Midbrain (tissue), 1 donor: ENCODE data around the gene ETS2.
"Not testable (repeated sequence)": the region's sequence is repeated elsewhere in the genome, so short reads cannot be mapped to it uniquely, and the experiment has no call there.

ENCODE experiments used
- DNase-seq: peaks from one replicate; lab custom pipeline; 2025; lab: John Stamatoyannopoulos, UW

The ETS2 gene

DNA sequence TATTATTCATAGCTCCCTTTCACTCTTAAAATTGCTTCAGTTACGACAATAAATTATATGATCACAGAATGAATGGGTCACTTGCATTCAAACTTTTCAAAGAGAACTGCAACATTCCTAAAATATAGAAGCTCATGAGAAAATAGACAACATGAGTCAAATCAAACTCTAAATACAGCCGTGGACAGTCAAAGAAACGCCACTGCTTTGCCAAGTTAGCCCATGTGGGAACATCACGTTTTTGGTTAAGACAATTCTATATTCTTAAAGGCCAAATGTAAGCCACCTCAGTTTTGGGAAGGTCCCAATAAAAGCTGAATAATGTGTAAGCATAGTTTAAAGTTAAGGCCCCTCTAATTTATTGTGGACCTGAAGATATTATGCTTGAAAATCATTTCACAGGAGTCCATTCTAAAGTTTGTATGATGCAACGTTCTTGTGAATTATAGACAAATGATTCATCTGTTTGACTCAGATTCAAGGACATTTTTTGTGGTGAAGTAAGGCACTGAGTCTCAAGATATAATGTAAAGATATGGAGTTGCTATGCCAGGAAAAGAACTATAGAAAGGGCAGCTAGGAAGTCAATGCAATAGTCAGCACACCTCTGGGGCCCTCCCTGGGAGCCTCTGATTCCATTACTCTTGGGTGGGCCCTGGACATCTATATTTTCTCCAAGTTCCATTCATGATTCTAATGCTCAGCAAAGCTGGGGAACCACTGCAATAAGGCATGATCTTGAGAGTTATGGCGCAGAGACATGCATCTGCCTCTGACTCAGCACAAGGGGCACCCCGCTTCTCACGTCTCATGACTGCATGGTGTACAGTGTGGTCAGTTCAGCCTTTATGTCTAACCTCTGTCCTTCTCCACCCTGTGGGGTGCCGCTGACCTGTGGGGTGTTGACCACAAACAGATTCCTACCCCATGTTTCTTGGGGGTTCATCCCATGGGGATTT is 33.9 kb downstream of the ETS2 start:
- no peak for DNase-seq

DNA sequence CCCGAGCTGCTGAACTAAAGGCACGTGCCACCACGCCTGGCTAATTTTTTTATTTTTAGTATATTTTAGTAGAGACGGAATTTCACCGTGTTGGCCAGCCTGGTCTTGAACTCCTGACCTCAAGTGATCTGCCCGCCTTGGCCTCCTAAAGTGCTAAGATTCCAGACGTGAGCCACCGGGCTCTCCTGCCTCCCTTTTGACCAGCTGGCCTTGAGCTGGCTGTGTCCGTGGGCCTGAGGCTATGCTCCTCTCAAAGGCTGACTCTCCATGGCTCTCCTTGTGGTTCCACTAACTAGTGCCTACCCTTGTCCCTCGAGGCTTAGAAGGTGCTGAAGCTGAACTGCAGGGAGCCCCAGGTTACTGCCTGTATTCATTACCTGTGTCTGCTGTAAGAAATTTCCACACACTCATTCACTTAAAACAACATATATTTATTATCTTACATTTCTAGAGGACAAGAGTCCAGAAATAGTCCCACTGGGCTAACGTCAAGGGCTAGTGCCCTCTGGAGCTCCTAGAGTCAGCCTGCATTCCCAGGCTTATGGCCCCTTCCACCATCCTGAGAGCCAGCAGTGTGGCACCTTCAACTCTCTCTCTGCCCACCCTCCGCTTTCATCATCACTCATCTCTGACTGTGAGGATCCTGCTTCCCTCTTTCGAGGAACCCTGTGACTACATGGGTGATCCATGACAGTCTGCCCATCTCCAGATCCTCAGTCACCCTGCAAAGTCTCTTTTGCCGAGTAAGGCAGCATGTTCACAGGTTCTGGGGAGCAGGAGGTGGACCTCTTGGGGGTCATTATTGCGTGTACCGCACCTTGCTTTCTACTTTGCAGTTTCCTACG is 34.9 kb downstream of the ETS2 start:
- no peak for DNase-seq

DNA sequence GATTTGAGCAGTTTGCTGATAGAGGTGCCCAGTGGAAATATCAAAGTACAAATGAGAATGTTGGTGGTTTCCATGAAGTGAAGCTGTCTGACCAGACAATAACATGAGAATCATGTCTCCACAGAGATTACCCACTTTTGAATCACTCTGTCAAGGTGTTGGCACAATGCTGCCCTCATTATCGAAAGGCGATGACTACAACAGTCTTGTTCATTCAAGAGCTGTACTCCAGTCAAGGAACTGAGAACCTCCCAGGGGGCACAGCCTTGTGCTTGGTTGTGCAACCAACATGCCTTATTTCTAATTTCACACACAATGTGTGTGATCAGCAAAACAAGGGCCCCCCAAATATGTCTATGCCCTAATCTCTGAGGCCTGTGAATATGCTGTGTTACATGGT is 35.7 kb downstream of the ETS2 start:
- no peak for DNase-seq

DNA sequence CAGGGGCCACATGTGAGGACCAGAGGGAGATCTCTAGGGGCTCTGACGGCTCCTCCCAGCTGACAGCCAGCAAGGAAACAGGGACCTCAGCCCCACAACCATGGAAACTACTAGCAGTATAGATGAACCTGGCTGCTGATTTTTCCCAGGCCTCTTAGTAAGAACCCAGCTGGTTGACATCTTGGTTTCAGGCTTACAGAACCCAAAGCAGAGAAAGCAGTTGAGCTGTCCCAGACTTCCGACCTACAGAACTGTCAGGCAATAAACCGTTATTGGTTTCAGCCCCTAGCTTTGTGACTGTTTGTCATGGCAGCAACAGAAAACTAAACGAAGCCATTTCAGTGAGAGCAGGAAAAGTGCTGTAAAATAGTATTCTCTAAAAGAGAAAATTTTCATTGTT is 36.4 kb downstream of the ETS2 start:
- no peak for DNase-seq

DNA sequence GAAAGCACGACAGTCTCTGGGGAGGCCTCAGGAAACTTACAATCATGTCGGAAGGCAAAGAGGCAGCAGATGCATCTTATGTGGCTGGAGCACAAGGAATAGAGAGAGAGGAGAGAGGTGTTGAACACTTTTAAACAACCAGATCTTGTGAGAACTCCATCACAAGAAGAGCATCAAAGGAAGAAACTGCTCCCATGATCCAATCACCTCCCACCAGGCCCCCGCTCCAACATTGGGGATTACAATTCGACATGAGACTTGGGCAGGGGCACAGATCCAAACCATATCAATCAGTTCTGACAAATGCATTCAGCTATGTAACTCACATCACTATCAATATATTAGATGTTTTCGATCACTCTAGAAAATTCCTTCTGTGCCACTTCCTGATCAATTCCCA is 37.6 kb downstream of the ETS2 start:
- no peak for DNase-seq

DNA sequence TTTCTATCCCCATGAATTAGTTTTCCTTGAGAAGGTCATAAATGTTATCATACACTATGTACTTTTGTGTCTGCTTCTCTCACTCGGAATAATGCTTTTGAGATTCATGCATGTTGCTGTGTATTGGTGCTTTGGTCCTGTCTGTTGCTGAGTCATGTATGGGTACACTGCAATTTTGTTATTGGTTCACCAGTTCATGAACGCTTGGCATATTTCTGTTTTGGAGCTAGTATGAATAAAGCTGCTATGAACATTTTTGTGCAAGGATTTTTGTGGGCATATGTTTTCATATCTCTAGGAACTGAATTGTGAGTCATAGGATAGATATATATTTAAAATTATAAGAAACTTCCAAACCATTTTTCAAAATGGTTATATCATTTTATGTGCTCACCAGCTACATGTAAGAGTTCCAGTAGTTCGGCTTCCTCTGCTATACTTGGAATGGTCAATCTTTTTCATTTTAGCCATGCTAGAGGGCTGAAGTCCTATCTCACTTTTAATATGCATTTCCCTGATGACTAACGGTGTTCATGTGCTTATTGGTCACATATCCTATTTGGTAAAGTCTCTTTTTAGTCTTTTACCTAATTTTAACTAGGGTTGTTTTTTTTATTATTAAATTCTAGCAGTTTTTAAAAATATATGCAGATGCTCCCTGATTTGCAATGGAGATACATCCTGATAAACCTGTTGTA is 38.2 kb downstream of the ETS2 start:
- DNase-seq = no peak

DNA sequence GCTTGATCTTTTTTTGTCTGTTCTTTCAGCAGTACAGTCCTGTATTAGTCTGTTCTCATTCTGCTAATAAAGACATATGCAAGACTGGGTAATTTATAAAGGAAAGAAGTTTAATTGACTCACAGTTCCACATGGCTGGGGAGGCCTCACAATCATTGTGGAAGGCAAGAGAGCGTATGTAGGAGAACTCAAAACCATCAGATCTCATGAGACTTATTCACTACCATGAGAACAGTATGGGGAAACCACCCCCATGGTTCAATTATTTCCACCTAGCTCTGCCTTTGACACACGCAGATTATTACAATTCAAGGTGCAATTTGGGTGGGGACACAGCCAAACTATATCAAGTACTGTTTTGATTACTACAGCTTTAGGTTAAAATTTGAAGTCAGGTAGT is 39.6 kb downstream of the ETS2 start:
- DNase-seq = not testable (repeated sequence)

DNA sequence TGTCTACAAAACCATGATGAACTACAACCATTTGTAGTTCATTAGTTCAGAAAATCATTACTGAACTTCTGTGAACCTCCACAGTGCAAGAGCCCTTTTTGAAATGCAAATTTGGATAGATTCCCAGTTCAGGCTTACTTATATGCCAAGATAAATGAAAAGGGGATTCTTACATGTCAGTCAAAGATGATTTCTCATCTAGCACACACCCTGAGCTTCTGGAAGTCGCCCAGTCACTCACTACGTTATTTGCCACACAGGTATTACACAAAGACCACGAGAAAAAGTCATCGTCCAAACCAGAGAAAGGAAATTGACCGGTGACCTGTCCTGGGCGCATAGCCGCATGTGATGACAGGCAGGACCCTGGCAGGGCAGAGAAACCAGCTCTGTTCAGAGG is 41.8 kb downstream of the ETS2 start:
- no peak for DNase-seq

DNA sequence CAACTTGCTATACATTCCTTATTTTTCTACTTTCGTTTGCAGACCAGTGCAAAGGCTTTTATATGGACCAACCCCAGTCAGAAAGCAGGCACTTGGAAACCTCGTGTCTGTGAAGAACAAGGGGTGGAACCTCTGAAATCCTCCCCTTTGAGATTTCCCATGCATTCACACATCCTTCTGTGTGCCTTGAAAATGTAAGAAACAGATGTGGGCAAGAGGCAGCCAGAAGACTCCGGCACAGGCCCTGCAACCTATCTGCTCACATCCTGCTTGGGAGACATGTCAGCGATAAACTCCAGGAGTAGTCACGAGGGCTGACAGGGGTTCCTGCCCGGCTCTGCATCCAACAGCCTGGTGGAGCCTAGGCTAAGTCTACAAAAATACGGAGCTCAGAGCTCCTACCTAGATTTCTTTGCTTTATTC is 42.5 kb downstream of the ETS2 start:
- no peak for DNase-seq

DNA sequence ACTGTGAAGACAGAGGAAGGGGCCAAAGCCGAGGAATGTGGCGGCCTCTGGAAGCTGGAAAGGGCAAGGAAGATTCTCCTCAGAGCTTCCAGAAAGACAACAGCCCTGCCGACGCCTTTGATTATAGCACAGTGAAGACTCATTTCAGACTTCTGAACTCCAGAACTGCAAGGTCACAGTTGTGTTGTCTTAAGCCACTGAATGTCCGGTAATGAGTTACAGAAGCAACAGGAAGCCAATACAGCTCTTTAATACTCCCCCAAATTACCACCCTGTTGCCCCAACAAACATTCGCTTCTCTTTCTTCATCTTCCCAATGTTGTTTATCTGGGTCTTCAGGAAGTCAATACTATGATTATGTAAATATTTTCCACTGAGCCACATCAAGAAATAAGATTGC is 44.0 kb downstream of the ETS2 start:
- no peak for DNase-seq

DNA sequence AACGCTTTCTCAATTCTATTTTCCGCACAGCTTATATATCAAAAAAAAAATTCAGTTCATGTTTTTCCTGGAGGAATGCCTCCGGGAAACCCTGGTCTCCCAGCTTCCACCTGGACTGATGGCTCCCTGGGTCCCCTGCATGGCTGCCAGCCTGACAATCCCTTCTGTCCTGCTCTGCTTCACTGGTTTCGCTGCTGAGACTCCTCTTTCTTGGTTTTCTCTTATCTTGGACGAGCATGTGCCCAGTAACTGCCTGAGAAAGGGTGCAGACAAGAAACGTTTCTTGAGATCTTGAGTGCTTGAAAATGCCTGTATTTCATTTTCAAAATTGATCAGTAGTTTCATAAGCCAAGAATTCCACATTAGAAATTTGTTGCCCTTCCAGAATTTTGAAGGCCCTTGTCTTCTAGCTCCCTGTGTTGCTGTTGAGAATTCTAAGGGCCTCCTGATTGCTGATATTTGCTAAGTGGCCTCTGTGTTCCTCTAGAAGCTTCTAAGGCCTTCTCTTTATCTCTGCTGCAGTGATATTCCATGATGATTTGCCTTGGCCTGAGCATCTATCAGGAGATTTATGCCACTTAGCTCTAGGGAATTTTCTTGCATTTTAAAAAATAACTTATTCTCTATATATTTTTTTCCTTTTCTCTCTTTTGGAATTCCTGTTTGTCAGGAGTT is 44.7 kb downstream of the ETS2 start:
- DNase-seq = no peak

DNA sequence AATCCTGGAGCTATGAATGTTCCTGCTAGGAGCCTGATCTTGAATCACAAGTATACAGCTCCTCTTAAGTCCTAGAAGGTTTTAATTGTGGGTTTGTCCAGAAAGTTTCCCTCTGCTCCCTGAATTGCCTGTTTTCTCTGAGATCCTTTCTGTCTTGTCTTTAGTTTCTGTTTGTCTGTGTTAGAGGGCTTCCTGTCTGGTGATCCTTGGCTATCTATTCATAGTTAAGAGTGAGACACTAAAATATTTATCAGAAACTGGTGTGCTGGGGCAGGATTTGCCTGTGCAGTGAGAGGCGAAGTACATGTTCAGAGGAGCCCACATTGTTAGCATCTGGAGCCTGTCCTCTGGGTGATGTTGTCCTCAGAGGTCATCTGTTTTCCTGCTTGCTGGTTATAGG is 45.4 kb downstream of the ETS2 start:
- no peak for DNase-seq

DNA sequence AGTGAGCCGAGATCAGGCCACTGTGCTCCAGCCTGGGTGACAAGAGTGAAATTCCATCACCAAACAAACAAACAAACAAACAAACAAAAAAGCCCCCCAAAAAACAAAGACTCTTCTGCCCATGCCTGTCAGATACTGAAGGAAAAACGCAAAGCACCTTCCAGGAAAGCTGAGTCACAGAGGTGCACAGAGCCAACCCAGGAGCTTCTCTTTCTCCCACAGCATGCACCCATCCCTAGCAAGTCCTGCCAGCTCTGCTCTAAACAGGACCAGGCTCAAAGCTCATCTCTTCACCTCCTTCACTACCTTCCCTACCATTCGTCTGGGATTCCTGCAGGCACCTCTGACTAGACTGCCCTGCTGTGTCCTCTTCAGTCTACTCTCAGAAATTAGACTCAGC is 46.5 kb downstream of the ETS2 start:
- no peak for DNase-seq

DNA sequence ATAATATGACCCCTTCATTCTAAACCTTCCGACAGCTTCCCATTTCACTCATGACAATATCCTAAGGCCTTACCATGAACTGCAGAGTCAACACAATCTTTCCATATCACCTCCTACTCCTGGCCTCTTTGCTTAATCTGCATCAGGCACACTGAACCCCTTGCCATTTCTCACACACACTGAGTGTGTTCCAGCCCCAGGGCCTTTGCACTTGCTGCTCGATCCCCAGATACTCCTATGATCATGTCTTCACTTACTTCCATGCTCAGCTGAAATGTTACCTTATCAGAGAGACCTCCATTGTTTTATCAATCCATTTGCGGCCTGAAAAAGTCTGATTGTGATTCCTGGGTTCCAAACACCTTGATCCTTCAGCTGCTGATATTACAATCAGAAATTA is 47.0 kb downstream of the ETS2 start:
- no peak for DNase-seq

DNA sequence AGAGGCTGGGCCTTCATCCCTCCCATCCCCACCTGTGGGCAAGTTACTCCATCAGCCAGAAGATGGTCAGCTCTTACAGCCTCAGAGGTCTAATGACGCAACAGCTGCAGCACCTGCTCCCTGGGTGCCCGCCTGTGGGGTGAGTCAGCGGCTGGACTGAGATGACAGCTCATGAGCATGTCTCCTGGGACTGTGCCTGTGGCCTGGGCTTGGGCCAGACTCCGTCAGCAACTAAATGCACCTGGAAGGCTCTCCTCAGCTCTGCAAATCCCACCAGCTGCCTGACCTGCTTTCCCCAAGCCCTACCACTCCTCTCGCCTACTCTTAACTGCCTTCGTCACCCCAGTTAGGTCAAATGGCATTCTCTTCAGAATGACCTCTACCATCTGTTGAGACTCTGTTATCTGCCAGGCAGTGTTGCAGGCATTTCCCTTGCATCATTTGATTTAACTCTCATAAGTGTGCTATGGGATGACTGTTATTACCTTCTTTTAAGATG is 47.7 kb downstream of the ETS2 start:
- DNase-seq = no peak

DNA sequence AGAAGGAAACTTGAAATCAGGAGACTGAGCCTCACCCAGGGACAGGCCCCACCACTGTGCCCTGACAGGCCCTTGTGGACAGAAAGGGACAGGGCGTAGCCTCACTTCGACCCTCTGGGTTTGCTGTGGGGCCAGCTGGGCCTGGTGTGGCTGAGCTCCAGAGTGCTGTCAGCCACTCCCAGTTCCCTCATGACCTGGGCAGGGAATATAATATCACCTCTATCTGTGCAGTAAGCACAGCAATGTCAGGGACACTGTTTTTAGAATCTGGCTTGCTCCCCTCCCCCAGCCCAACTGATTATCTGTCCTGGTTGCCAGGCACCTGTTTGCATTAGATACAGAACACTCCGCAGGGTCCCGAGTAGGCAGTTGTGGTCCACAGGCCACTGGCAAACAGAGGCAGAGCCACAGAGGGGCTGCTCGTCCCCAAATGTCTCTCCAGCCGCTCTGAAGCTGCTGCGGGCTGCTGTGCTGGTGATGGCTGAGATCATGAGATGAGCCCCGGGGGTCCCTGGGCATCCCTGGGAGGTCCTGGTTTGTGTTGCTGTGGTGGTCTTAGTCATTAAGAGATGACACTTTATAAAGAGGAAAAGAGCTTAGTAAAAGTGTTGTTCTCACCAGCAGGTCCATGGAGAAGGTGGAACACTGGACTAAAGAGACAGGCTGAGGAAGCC is 51.6 kb downstream of the ETS2 start:
- no peak for DNase-seq

DNA sequence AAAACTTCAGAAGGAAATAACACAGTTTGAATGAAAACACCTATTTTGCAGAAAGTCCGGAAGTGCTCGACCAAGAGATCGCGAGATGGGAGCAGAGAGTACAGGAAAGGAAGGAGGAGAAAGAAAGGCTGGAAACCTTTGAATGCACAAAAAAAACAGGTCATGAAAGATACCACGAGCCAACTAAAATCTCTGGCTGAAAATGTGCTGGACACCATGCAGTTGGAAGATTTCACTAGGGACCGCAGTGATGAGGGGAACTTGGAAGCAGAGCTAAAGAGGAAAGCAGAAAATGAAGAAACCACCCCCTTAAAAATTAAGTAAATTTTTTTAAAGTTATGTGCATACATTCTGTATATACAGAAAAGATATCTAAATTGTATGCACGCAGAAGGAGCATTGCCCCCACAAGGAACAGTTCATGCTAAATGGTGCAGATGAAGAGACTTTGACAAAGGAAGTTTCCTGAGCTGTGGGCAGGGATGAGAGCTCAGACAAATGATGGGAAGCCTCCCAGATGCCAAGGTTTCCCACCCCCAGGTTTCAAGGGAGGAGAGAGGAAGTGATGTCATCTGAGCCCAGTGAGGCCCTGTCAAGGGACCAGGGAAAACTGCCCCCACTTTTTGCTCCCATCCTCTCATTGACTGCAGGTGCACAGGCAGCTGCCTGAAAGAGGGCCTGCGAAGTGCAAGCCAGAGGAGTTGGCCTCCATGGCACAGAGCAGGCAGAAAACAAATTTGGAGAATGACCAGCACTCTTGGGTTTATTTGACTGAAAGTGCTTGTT is 52.5 kb downstream of the ETS2 start:
- DNase-seq = no peak

DNA sequence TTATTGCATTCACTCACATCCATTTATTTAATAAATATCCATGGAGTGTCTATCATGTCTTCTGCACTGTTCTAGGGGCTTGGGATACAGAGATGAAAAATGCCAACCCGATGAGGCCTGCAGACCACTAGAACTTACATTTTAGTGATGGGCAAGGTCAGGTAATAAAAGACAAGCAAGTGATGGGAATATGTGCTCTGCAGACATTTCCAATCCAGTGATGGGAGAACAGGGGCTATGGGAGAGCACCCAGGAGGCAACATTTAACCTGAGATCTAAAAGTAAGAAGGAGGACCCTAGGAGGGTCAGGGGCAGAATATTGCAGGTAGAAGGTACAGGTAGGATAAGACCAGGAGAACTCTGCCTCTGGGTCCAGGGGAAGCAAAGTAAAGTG is 53.1 kb downstream of the ETS2 start:
- DNase-seq = no peak

DNA sequence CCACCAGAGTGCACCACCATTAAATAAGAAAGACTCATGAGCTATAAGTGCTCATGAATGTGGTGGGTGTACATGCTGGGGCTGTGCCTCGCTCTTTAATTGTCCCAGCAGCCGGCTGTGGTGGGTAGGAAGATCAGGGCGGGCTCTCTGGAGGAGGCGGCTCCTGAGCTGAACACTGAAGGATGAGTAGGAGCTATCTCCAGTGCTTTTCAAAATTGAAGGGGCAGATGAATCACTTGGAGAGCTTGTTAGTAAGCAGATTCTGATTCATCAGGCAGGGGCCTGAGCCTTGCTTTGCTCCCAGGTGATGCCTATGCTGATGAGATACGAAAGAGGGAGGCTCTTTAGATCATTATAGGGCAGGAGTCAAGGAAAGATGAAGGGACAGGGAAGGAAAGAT is 54.1 kb downstream of the ETS2 start:
- DNase-seq = no peak

DNA sequence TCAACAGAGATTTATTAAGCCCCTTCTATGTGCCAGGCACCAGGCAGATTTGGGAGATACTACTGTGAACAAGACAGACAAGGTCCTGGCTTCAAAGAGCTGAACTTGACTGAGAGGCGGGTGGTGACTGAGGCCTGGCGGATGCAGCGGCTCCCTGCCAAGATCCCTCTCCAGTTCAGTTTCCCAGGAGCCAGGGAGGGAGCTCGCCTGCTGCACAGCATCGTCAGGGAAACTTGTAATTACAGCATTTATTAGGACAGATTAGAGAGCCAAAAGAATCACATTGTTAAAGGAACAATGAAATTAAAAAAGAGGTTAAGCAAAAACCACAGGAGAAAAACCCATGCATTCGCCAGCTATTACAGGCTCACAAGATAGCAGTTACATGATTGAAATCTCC is 55.3 kb downstream of the ETS2 start:
- peak; percentile 5 for DNase-seq
